Coronary artery (tissue), 2 donors: ENCODE measurements around the gene MET.
"Not testable (repeated sequence)": the region's sequence is repeated elsewhere in the genome, so short reads cannot be mapped to it uniquely, and the experiment has no call there.

Experiments
- DNase-seq: peaks from one replicate; pipeline ENCODE4 v3.0.0-alpha.2; 2017; ENCODE audit warnings: low spot score
- H3K27ac ChIP-seq, 2 donors: fragments of 200-600 bp; sonication (generic); one replicate each; pipeline ENCODE4 v1.5.1; 2016 to 2019
- H3K4me3 ChIP-seq: fragments of 200-600 bp; sonication (generic); 2 replicates; pipeline ENCODE4 v1.5.1; 2016; ENCODE audit warnings: mild to moderate bottlenecking, moderate library complexity
- CTCF ChIP-seq: fragments of 200-600 bp; sonication (generic); IDR thresholded peaks from one replicate; pipeline ENCODE4 v1.5.1; 2019; ENCODE audit warnings: antibody characterized with exemption

The MET gene

GRCh38 chr7:116647861-116648260, 24.1 kb upstream of the MET start:
- Histone ChIP-seq H3K27ac (no peak overlapping the region), H3K4me3 (no peak overlapping the region)
- no peak for TF ChIP-seq CTCF
- no peak for DNase-seq

GRCh38 chr7:116650436-116650835, 21.6 kb upstream of the MET start:
- H3K27ac ChIP-seq, result no peak overlapping the region
- no peak for DNase-seq
- no peak overlapping the region for H3K4me3 ChIP-seq
- no peak for TF ChIP-seq CTCF

GRCh38 chr7:116652793-116653192, 19.2 kb upstream of the MET start:
- no peak for DNase-seq
- Histone ChIP-seq H3K4me3 (no peak overlapping the region), H3K27ac (no peak overlapping the region)
- no peak for TF ChIP-seq CTCF

- H3K4me3 ChIP-seq, result no peak overlapping the region
- no peak for TF ChIP-seq CTCF
- DNase-seq, result no peak
- no peak overlapping the region for H3K27ac ChIP-seq
These were observed 18.8 kb upstream of the MET start for GRCh38 chr7:116653204-116653603.

GRCh38 chr7:116653646-116654045, 18.4 kb upstream of the MET start:
- no peak for TF ChIP-seq CTCF
- H3K4me3 ChIP-seq, result no peak overlapping the region
- DNase-seq, result no peak

GRCh38 chr7:116659248-116659647, 12.7 kb upstream of the MET start:
- not testable (repeated sequence) for DNase-seq, H3K4me3 ChIP-seq, H3K27ac ChIP-seq

More at GRCh38 chr7:116653646-116654045, 18.4 kb upstream of the MET start:
- H3K27ac ChIP-seq, result no peak overlapping the region

- TF ChIP-seq CTCF, result no peak
- Histone ChIP-seq H3K4me3 (no peak overlapping the region), H3K27ac (no peak overlapping the region)
- DNase-seq, result no peak
These were observed 10.1 kb upstream of the MET start for GRCh38 chr7:116661865-116662264.

- no peak for TF ChIP-seq CTCF
- Histone ChIP-seq H3K4me3 (no peak overlapping the region), H3K27ac (no peak overlapping the region)
- DNase-seq, result no peak
These were observed 8.3 kb upstream of the MET start for GRCh38 chr7:116663744-116664143.
